ENCODE results near the gene ZFYVE1. TPM values are rescaled to one million over a fixed set of nuclear protein-coding genes. Genes with fewer than 3 reads are reported as not detected.

ZFYVE1 gene
- polyA plus RNA-seq, 2 of the 4 experiments (the other 2 are of a cell fraction), result 7.4 to 9.4 TPM

GRCh38 chr14:72939630-72940029 is 87.3 kb downstream of the ZFYVE1 start:
- ATAC-seq (no peak), DNase-seq (ENCODE audit: low read depth in 1 of 2, low spot score in 1 of 2) (no peak), FAIRE-seq (no peak)
- no peak overlapping the region for H3K4me2 ChIP-seq
- no peaks in the 10 kb centered on the region for H3K9me3 ChIP-seq
- ChIA-PET POLR2A (no interaction called here), CTCF (interaction anchor here (0.5 to 7.9 kb wide), 6 partner anchors 9 to 1816 kb away, joined by 3 to 119 read pairs (median 4); no protein-coding TSS in a partner anchor)
- WGBS (ENCODE audit: missing lambda C conversion rate), result 89% methylated on average over 13 of the region's 13 CpGs
- TF ChIP-seq GATA3 (IDR thresholded peaks at IDR 0.05; ENCODE audit: borderline replicate concordance) (no peak), MAX (IDR thresholded peaks at IDR 0.05) (no peak), KDM1A (IDR thresholded peaks at IDR 0.05; ENCODE audit: low read depth) (no peak), PHF8 (IDR thresholded peaks at IDR 0.05; ENCODE audit: borderline replicate concordance, low read depth) (no peak), KDM5A (IDR thresholded peaks at IDR 0.05) (no peak), POLR2AphosphoS2 (conservative IDR thresholded peaks at IDR 0.05; ENCODE audit: low read length) (no peak), FOSL2 (IDR thresholded peaks at IDR 0.05) (no peak), FOSL2 (CRISPR knock-in tag; IDR thresholded peaks at IDR 0.05) (no peak), FOSB (CRISPR knock-in tag; IDR thresholded peaks at IDR 0.05) (no peak), HOXB13 (CRISPR knock-in tag; IDR thresholded peaks at IDR 0.05; ENCODE audit: low read depth) (no peak), EHF (CRISPR knock-in tag; IDR thresholded peaks at IDR 0.05) (no peak), ELK1 (IDR thresholded peaks at IDR 0.05; ENCODE audit: low read depth, low read length) (no peak), NFE2L2 (conservative IDR thresholded peaks at IDR 0.05; ENCODE audit: low read length) (no peak), MAZ (IDR thresholded peaks at IDR 0.05; ENCODE audit: borderline replicate concordance, low read depth, low read length) (no peak), RAD21 (conservative IDR thresholded peaks at IDR 0.05 in 1 of 2, IDR thresholded peaks at IDR 0.05 in 1 of 2) (no peak), PBX3 (IDR thresholded peaks at IDR 0.05) (no peak), HOXB5 (CRISPR knock-in tag; IDR thresholded peaks at IDR 0.05) (no peak)
- TF ChIP-seq, protein P1, sequence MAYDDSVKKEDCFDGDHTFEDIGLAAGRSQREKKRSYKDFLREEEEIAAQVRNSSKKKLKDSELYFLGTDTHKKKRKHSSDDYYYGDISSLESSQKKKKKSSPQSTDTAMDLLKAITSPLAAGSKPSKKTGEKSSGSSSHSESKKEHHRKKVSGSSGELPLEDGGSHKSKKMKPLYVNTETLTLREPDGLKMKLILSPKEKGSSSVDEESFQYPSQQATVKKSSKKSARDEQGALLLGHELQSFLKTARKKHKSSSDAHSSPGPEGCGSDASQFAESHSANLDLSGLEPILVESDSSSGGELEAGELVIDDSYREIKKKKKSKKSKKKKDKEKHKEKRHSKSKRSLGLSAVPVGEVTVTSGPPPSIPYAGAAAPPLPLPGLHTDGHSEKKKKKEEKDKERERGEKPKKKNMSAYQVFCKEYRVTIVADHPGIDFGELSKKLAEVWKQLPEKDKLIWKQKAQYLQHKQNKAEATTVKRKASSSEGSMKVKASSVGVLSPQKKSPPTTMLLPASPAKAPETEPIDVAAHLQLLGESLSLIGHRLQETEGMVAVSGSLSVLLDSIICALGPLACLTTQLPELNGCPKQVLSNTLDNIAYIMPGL (CRISPR knock-in tag; IDR thresholded peaks at IDR 0.05; ENCODE audit: borderline replicate concordance), result no peak
- no peak overlapping the region for H3K4me3 ChIP-seq
- H3K27ac ChIP-seq, result no peak overlapping the region
- no peaks in the 10 kb centered on the region for H3K4me1 ChIP-seq

GRCh38 chr14:72932893-72933292 is 94.0 kb downstream of the ZFYVE1 start:
- ChIA-PET CTCF (interaction anchor here (0.6 to 1.7 kb wide), 3 partner anchors 16 to 419 kb away, joined by 3 to 4 read pairs (median 3); no protein-coding TSS in a partner anchor), POLR2A (no interaction called here)
- WGBS (ENCODE audit: missing lambda C conversion rate), result 82% methylated on average over 7 of the region's 7 CpGs
- no peak overlapping the region for H3K27ac ChIP-seq
- no peak for TF ChIP-seq PHF8 (IDR thresholded peaks at IDR 0.05; ENCODE audit: borderline replicate concordance, low read depth)
- peaks cover under 1% of the 10 kb centered on the region; the same call in 1 of the 3 replicates for H3K4me1 ChIP-seq
- H3K4me2 ChIP-seq, result no peak overlapping the region
- FAIRE-seq (no peak), DNase-seq (ENCODE audit: low read depth in 1 of 2, low spot score in 1 of 2) (no peak), ATAC-seq (no peak)
- H3K9me3 ChIP-seq, result no peaks in the 10 kb centered on the region
- H3K4me3 ChIP-seq, result no peak overlapping the region

DNA sequence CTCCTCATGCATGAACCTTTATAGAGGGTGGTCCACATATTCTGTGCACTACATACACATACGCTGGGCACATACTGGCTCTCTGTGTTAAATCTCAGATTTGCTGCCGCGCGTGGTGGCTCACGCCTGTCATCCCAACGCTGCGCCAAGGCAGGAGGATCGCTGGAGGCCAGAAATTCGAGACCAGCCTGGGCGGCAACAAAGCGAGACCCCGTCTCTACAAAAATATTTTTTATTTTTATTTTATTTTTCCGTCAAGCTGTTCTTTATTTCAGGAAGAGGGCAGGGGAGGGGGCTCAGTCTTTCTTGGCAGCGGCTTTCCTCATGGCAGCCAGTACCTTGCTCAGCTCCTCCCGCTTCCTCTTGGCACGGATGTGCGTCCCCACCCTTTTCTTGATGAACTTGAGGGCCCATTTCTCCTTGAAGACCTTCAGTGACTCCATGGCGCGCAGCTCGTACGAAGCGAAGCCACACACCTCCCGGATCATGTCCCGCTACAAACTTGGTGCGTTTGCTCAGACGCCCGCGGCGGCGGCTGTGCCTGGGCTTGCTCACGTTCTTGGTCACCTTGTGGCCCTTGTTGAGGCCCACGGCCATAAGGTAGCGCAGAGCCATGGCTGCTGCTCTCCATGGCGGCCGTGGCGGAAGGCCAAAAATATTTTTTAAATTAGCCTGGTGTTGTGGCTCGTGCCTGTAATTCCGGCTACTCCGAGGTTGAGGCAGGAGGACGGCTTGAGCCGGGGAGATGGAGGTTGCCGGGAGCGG is 97.4 kb downstream of the ZFYVE1 start:
- no peak for TF ChIP-seq BHLHE40 (IDR thresholded peaks at IDR 0.05; ENCODE audit: low read depth, low read length)
- no peak for TF ChIP-seq HOXB5 (CRISPR knock-in tag; IDR thresholded peaks at IDR 0.05)
- no peak for TF ChIP-seq KDM1A (IDR thresholded peaks at IDR 0.05; ENCODE audit: low read depth)
- TF ChIP-seq, protein P2, sequence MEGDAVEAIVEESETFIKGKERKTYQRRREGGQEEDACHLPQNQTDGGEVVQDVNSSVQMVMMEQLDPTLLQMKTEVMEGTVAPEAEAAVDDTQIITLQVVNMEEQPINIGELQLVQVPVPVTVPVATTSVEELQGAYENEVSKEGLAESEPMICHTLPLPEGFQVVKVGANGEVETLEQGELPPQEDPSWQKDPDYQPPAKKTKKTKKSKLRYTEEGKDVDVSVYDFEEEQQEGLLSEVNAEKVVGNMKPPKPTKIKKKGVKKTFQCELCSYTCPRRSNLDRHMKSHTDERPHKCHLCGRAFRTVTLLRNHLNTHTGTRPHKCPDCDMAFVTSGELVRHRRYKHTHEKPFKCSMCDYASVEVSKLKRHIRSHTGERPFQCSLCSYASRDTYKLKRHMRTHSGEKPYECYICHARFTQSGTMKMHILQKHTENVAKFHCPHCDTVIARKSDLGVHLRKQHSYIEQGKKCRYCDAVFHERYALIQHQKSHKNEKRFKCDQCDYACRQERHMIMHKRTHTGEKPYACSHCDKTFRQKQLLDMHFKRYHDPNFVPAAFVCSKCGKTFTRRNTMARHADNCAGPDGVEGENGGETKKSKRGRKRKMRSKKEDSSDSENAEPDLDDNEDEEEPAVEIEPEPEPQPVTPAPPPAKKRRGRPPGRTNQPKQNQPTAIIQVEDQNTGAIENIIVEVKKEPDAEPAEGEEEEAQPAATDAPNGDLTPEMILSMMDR (IDR thresholded peaks at IDR 0.05), result no peak
- TF ChIP-seq, protein P3, sequence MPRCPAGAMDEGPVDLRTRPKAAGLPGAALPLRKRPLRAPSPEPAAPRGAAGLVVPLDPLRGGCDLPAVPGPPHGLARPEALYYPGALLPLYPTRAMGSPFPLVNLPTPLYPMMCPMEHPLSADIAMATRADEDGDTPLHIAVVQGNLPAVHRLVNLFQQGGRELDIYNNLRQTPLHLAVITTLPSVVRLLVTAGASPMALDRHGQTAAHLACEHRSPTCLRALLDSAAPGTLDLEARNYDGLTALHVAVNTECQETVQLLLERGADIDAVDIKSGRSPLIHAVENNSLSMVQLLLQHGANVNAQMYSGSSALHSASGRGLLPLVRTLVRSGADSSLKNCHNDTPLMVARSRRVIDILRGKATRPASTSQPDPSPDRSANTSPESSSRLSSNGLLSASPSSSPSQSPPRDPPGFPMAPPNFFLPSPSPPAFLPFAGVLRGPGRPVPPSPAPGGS (IDR thresholded peaks at IDR 0.05), result no peak
- no peak for TF ChIP-seq ZC3H11A (IDR thresholded peaks at IDR 0.05)
- 97% methylated on average over 43 of the region's 43 CpGs for WGBS (ENCODE audit: missing lambda C conversion rate)
- Histone ChIP-seq H3K27ac (no peak overlapping the region), H3K4me1 (peaks cover 5% of the 10 kb centered on the region; the same call in 1 of the 3 replicates), H3K4me2 (no peak overlapping the region), H3K9me3 (no peaks in the 10 kb centered on the region), H3K4me3 (no peak overlapping the region)
- no peak for DNase-seq (ENCODE audit: low read depth in 1 of 2, low spot score in 1 of 2)
- CTCF ChIA-PET, result interaction anchor here (1.7 kb wide), 2 partner anchors 18 to 25 kb away, joined by 7 to 8 read pairs; no protein-coding TSS in a partner anchor
- POLR2A ChIA-PET, result no interaction called here
- ATAC-seq, result no peak
- FAIRE-seq, result no peak

Measured in A549 (cell line).